Stimulated activated CD4-positive, alpha-beta T cell treated with anti-CD3 and anti-CD28 coated beads, Interleukin-1b, Interleukin-23, amount 100 ng/mL, for 24 hours (primary cell): Measurements from ENCODE around the gene THTPA.
"Not testable (repeated sequence)": the region's sequence is repeated elsewhere in the genome, so short reads cannot be mapped to it uniquely, and the experiment has no call there.

Experiments
- DNase-seq, 4 experiments: peaks; one replicate each; pipeline ENCODE4 v3.0.0-alpha.2; 2020; ENCODE audit warnings: low read depth in 4 of 4, low spot score in 1 of 4

THTPA gene

DNA sequence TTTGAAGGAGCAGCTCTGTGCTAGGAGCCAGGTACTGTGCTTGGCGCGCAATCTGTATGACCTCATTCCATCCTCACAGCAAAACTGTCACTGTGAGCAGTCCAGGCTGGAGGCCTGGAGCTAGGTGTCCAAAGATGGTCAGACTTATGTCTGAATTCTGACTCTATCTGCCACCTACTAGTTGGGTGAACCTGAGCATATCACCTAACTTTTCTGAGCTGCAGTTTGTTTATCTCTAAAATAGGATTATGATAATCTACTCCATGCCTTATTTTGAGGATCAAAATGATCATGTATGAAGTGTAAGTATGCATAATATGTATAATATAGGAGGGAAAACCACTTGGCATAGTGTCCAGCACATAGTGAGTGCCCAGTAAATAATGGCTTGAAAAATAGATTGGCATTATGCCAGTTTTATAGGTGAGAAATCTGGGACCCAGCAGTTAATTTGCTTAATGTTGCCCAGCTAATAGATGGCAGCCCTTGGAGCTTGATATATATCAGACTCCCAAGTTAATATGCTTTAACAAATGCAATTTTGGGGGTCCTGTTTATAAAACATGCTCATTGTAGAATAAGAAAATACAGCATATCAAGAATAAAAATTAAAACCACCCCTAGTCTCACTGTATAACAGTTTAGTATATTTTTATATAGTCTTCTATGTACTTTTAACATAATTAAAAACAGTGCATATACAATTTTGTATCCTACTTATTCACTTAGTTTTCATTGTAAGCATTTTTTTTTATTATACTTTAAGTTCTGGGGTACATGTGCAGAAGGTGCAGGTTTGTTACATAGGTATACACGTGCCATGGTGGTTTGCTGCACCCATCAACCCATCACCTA, 27.1 kb downstream of the THTPA start:
- no peak for DNase-seq

DNA sequence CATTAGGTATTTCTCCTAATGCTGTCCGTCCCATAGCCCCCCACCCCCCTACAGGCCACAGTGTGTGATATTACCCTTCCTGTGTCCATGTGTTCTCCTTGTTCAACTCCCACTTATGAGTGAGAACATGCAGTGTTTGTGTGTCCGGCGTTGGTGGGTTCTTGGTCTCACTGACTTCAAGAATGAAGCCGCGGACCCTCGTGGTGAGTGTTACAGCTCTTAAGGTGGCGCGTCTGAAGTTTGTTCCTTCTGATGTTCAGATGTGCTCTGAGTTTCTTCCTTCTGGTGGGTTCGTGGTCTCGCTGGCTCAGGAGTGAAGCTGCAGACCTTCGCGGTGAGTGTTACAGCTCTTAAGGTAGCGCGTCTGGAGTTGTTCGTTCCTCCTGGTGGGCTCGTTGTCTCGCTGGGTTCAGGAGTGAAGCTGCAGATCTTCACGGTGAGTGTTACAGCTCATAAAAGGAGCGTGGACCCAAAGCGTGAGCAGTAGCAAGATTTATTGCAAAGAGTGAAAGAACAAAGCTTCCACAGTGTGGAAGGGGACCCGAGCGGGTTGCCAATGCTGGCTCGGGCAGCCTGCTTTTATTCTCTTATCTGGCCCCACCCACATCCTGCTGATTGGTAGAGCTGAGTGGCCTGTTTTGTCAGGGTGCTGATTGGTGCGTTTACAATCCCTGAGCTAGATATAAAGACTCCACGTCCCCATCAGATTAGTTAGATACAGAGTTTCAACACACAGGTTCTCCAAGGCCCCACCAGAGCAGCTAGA, 27.9 kb downstream of the THTPA start:
- DNase-seq: not testable (repeated sequence)

DNA sequence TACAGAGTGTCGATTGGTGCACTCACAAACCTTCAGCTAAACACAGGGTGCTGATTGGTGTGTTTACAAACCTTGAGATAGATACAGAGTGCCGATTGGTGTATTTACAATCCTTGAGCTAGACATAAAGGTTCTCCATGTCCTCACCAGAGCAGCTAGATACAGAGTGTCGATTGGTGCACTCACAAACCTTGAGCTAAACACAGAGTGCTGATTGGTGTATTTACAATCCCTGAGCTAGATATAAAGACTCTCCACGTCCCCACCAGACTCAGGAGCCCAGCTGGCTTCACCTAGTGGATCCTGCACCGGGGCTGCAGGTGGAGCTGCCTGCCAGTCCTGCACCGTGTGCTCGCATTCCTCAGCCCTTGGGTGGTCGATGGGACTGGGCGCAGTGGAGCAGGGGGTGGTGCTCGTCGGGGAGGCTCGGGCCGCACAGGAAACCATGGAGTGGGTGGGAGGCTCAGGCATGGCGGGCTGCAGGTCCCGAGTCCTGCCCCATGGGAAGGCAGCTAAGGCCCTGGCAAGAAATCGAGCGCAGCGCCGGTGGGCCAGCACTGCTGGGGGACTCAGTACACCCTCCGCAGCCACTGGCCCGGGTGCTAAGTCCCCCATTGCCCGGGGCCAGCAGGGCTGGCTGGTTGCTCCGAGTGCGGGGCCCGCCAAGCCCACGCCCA, 28.6 kb downstream of the THTPA start:
- DNase-seq: not testable (repeated sequence)

DNA sequence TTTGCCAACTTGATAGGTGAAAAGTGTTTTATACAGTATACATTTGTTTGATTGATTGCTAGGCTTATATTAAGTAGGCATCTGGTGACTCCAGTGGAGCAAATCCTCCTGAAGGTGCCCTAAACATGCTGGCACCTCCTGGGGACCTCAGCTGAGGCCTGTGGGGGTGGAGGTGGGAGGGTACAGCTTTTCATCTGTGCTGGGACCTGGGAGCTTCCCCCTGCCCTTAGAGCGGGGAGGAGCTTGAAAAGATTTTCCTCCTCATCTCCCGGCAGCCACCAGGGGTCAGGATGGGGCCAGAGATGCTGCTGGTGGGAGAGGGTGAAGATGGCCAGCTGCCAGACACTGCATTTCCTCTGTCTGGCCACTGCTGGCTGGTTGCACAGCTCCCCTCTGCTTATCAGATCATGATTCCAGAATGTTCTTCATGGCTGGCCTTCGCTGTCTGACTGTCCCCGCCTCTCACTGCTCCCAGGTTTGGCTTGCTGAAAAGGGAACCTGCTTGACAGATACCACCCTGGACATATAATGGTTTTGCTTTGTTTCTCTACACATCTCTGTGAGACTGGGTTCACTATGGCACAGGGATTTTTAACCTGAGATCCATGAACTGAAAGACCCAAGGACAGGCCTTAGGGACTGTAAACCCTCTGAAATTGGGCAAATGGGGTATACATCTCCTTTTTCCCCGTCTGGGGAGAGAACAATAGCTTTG, 33.0 kb downstream of the THTPA start:
- peak; percentile 49 to 68 (median 60) for DNase-seq

GRCh38 chr14:23589606-23590005, 33.5 kb downstream of the THTPA start:
- DNase-seq: no peak

DNA sequence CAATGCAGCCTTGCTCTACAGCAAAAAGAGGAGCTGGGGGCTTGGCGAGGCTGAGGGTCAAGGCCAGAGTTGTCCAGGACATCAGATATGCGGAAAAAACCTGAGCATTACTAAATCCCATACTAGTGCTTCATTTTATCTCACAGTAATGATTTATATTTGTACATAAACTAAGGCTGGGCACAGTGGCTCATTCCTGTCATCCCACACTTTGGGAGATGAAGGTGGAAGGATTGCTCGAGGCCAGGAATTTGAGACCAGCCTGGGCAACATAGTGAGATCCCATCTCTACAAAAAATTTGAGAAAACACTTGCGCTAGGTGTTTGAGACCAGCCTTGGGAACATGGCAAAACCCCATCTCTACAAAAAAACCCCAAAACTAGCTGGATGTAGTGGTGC, 34.1 kb downstream of the THTPA start:
- DNase-seq: no peak

- DNase-seq: not testable (repeated sequence)
Observed at GRCh38 chr14:23594191-23594590, 38.1 kb downstream of the THTPA start.

- DNase-seq: no peak
Observed at GRCh38 chr14:23600322-23600707, 44.2 kb downstream of the THTPA start.

GRCh38 chr14:23600806-23601205, 44.7 kb downstream of the THTPA start:
- DNase-seq: no peak

- no peak for DNase-seq
Observed at GRCh38 chr14:23601424-23601823, 45.4 kb downstream of the THTPA start.

DNA sequence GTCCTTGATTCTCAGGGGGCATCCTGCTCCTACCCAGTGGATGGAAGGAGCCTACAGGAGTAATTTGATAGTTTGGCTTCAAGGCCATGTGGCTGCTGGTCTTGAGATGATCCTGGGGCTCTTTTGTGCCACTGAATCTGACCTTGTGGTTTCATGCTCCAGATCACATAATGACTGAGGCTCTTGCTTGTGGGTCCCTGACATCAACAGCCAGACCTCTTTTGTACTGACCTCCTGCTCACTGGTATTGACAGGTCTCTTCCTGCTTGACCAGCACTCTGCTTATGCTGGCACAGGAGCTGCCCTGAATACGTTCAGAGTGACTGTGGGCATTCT, 45.7 kb downstream of the THTPA start:
- DNase-seq: no peak

DNA sequence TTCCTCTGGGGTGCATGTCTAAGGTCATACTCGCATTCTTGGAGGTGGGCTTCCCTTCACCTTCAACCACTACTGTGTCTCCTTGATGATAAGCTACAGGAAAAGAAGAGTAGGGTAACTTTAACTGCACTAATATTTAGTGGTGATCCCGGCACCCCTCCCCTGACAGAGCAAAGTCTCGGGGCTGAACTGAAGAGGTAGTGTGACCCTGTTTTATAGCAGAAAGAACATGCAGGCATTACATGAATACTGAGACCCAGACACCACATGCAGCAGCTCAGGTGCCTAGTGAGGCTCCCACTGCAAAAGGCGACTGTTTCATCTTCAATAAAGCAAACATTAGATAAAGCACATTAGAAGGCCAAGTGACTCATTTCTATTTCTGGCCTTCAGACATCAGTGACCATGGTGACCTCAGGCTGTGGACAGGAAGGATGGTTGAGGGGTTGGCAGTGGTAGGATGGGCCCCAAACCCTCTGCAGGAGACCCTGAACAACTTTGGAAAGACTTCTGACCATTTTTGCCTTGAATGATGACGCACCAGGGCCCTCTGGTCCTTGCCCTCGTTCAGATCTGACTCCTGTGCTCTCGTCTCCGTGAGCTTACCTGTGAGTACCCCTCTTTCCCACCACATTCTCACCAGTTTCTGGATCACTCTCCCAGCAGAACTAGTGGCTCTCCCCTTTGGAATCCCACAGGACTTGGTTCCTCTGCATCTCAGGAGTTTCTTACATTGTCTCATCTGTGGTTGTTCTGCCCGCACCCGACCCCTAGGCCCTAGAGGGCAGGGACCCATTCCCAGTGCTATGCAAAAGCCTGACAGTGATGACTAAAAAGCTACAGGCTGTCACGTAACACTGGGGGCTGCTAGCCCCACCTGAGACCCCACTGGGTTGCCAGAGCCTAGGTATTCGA, 46.4 kb downstream of the THTPA start:
- no peak for DNase-seq

GRCh38 chr14:23603103-23603502, 47.0 kb downstream of the THTPA start:
- DNase-seq: no peak

DNA sequence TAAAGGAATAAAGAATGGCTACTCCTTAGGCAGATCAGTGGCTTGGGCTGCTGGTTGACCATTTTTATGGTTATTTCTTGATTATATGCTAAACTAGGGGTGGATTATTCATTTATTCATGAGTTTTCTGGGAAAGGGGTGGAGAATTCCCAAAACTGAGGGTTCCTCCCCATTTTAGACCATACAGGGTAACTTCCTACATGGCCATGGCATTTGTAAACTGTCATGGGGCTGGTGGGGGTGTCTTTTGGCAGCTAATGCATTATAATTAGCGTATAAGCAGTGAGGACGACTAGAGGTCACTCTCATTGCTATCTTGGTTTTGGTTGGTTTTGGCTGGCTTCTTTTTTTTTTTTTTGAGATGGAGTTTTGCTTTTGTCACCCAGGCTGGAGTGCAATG, 48.1 kb downstream of the THTPA start:
- DNase-seq: no peak

DNA sequence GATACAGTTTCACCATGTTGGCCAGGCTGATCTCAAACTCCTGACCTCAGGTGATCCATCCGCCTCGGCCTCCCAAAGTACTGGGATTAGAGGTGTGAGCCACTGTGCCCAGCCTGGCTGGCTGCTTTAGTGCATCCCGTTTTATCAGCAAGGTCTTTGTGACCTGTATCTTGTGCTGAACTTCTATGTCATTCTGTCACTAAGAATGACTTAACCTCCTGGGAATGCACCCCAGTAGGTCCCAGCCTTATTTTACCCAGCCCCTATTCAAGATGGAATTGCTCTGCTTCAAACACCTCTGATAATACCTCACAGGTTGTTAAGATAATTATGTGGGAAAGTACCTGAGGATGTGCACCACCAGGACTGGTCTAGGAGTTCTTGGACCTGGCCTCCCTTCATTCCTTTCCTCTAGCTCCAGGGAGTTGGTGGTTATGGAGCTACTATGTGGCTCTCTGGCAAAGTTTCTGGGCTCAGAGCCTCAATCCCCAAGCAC, 48.7 kb downstream of the THTPA start:
- no peak for DNase-seq

- DNase-seq: no peak
Observed at GRCh38 chr14:23605931-23606585, 50.0 kb downstream of the THTPA start.

- DNase-seq: no peak
Observed at GRCh38 chr14:23608454-23608853, 52.4 kb downstream of the THTPA start.

DNA sequence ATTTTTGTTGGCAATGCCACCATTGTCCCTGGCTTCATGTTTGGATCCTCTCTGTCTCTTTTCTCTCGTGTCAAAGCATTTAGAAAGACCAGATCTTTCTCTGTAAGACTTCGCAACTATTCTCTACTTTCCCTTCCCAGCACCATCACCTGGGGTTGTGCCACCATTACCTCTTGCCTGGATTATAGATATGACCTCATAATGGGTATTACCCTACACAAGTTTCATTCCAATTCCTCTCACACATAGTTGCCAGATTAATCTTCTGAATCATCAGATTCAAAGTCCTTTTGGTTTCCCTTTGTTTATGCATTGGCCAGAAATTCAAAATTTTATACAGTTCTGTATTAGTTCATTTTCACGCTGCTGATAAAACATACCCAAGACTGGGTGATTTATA, 52.9 kb downstream of the THTPA start:
- DNase-seq: no peak

GRCh38 chr14:23609411-23610089, 53.5 kb downstream of the THTPA start:
- not testable (repeated sequence) for DNase-seq
